B cell (primary cell): ENCODE results near the gene TMEM108. TPM values are rescaled to one million over a fixed set of nuclear protein-coding genes. Genes with fewer than 3 reads are reported as not detected.

Experiments
- ATAC-seq: fragments of 200-7000 bp; cut with Tn5 transposase; one replicate; pipeline ENCODE4 v1.10.0; 2021; ENCODE audit warnings: low read depth, mild to moderate bottlenecking, moderate number of reproducible peaks, moderate library complexity
- CTCF ChIA-PET: fragments of 350-600 bp; sonication (Branson Sonifier 250); formaldehyde crosslinking; loops from one replicate; lab custom pipeline; 2021; ENCODE audit warnings: antibody characterized with exemption, inconsistent platforms; lab: Charles Lee
- POLR2A ChIA-PET: fragments of 350-600 bp; sonication (Branson Sonifier 250); formaldehyde crosslinking; loops from one replicate; lab custom pipeline; 2021; ENCODE audit warnings: antibody characterized with exemption; lab: Charles Lee
- DNase-seq: peaks from one replicate; pipeline ENCODE4 v3.0.0; 2013
- H2AFZ ChIP-seq: 2 replicates; pipeline ENCODE4 v1.6.1; 2012; ENCODE audit warnings: mild to moderate bottlenecking, low read depth, low read length; ENCODE audit not compliant: insufficient read depth, poor library complexity, severe bottlenecking
- H3K27ac ChIP-seq, 2 donors: 1 replicate in 1 of 2; 2 replicates in 1 of 2; pipeline ENCODE4 v1.5.1; 2012 to 2013; ENCODE audit warnings: low read length in 2 of 2, mild to moderate bottlenecking in 2 of 2, moderate library complexity in 1 of 2
- H3K27me3 ChIP-seq, 4 experiments: fragments of 200-600 bp in 1 of 4; sonication (generic) in 1 of 4; replicated peaks in 1 of 4; 1 replicate in 2 of 4; 2 replicates in 2 of 4; pipeline versions ENCODE4 v1.6.1 to v1.7.0; 2013 to 2016; ENCODE audit warnings: low read length in 3 of 4, mild to moderate bottlenecking in 2 of 4, mixed read lengths in 1 of 4, moderate library complexity in 1 of 4; ENCODE audit not compliant: insufficient read depth in 4 of 4, control insufficient read depth in 3 of 4; ENCODE audit errors: control extremely low read depth in 1 of 4
- H3K36me3 ChIP-seq, 2 experiments: replicated peaks in 1 of 2; 1 replicate in 1 of 2; 2 replicates in 1 of 2; pipeline versions ENCODE4 v1.6.1 to v1.7.1; 2013; ENCODE audit warnings: low read length in 1 of 2; ENCODE audit not compliant: insufficient read depth in 2 of 2, control insufficient read depth in 1 of 2; ENCODE audit errors: control extremely low read depth in 1 of 2, extremely low read depth in 1 of 2
- H3K4me1 ChIP-seq, 2 donors: fragments of 200-600 bp in 1 of 2; sonication (generic) in 1 of 2; 1 replicate in 1 of 2; 2 replicates in 1 of 2; pipeline versions ENCODE4 v1.5.1 to v1.6.1; 2013 to 2017; ENCODE audit warnings: low read length in 2 of 2; ENCODE audit not compliant: control insufficient read depth in 2 of 2, insufficient read depth in 2 of 2
- H3K4me2 ChIP-seq: replicated peaks from 2 replicates; pipeline ENCODE3; 2012; ENCODE audit warnings: mild to moderate bottlenecking, low read depth, low read length; ENCODE audit not compliant: poor library complexity, severe bottlenecking
- H3K4me3 ChIP-seq, 5 experiments: fragments of 200-600 bp in 1 of 5; sonication (generic) in 1 of 5; 1 replicate in 3 of 5; 2 replicates in 2 of 5; pipeline versions ENCODE4 v1.5.1 to v1.7.0; 2011 to 2016; ENCODE audit warnings: low read length in 4 of 5, mild to moderate bottlenecking in 4 of 5, low read depth in 2 of 5, control low read depth in 1 of 5, moderate library complexity in 1 of 5; ENCODE audit not compliant: insufficient read depth in 1 of 5; ENCODE audit errors: control extremely low read depth in 1 of 5, extremely low read depth in 1 of 5
- H3K79me2 ChIP-seq: fragments of 200-600 bp; sonication (generic); one replicate; pipeline ENCODE4 v1.6.0; 2016; ENCODE audit warnings: low read length; ENCODE audit not compliant: control insufficient read depth, insufficient read depth
- H3K9ac ChIP-seq: fragments of 200-600 bp; sonication (generic); 2 replicates; pipeline ENCODE4 v1.6.1; 2017; ENCODE audit warnings: mild to moderate bottlenecking, low read length, moderate library complexity
- H3K9me3 ChIP-seq, 3 donors: one replicate each; pipeline versions ENCODE4 v1.6.1 to v1.7.1; 2013; ENCODE audit warnings: low read length in 2 of 3; ENCODE audit not compliant: control insufficient read depth in 2 of 3, insufficient read depth in 1 of 3; ENCODE audit errors: control extremely low read depth in 1 of 3
- H4K20me1 ChIP-seq: 2 replicates; pipeline ENCODE4 v1.6.0; 2012; ENCODE audit warnings: mild to moderate bottlenecking, low read length; ENCODE audit not compliant: insufficient read depth, control insufficient read depth, poor library complexity, severe bottlenecking
- H3K27ac Mint-ChIP-seq: one replicate; pipeline ENCODE4 v1.8.0; 2021; ENCODE audit warnings: mixed read lengths
- H3K27me3 Mint-ChIP-seq: one replicate; pipeline ENCODE4 v1.8.0; 2021; ENCODE audit warnings: mixed read lengths
- H3K4me1 Mint-ChIP-seq: one replicate; pipeline ENCODE4 v1.8.0; 2021; ENCODE audit warnings: mixed read lengths
- H3K4me3 Mint-ChIP-seq: one replicate; pipeline ENCODE4 v1.8.0; 2021; ENCODE audit warnings: mixed read lengths
- H3K9me3 Mint-ChIP-seq: one replicate; pipeline ENCODE4 v1.8.0; 2022; ENCODE audit warnings: mixed read lengths; ENCODE audit not compliant: insufficient read depth
- CTCF ChIP-seq: fragments of 200-600 bp; IDR thresholded peaks from one replicate; pipeline ENCODE4 v1.8.0; 2022; ENCODE audit warnings: antibody characterized with exemption, mild to moderate bottlenecking
- EZH2 ChIP-seq: IDR thresholded peaks from 2 replicates; pipeline ENCODE4 v1.6.1; 2012; ENCODE audit warnings: borderline replicate concordance, low read depth, mild to moderate bottlenecking, moderate library complexity, low read length; ENCODE audit not compliant: insufficient read depth, poor library complexity, severe bottlenecking
- WGBS: methylation state at CpG from one replicate; pipeline ENCODE4 v1.1.5; 2013; ENCODE audit warnings: missing lambda C conversion rate; ENCODE audit not compliant: insufficient coverage; 5-methylcytosine and 5-hydroxymethylcytosine counted together
- intact Hi-C: fragments of 100-400 bp; cut with micrococcal nuclease; formaldehyde crosslinking; loops from one replicate; pipeline ENCODE4 v1.10.0; 2022
- polyA plus RNA-seq: library from polyadenylated mRNA; depleted of rRNA; stranded (reverse); fragments of >200 nt; gene quantifications from 2 replicates; pipeline ENCODE4 v1.2.3, GENCODE V29; 2012
- total RNA-seq, 2 donors: library from RNA; stranded (reverse); fragments of 120-200 nt in 1 of 2; gene quantifications; 1 replicate in 1 of 2; 2 replicates in 1 of 2; pipeline versions ENCODE4 v1.2.3 to v1.2.4, GENCODE V29; 2013 to 2022

The TMEM108 gene
- total and polyA plus RNA-seq, 2 donors (not counting 1 experiment from before 2014, with no cell fraction given) = not detected

- DNase-seq = no peak
- Mint-ChIP-seq H3K4me1 (no peaks in the 10 kb centered on the region), H3K4me3 (no peak overlapping the region), H3K27me3 (peaks cover 13% of the 10 kb centered on the region), H3K9me3 (no peaks in the 10 kb centered on the region), H3K27ac (no peak overlapping the region)
- no peak for ATAC-seq
- Histone ChIP-seq H3K9ac (no peak overlapping the region), H3K4me2 (no peak overlapping the region), H3K4me1 (no peaks in the 10 kb centered on the region), H3K4me3 (no peak overlapping the region), H3K9me3 (no peaks in the 10 kb centered on the region), H2AFZ (no peak overlapping the region), H3K79me2 (no peaks in the 10 kb centered on the region), H4K20me1 (no peaks in the 10 kb centered on the region), H3K27ac (no peak overlapping the region), H3K27me3 (no peaks in the 10 kb centered on the region), H3K36me3 (no peaks in the 10 kb centered on the region)
- POLR2A ChIA-PET = no interaction called here
- WGBS = no CpG with 5 or more reads among the region's 3 CpGs
- intact Hi-C loops = no loop called here
- CTCF ChIA-PET = no interaction called here
- TF ChIP-seq CTCF (no peak), EZH2 (no peak)
These were observed 58.9 kb downstream of the TMEM108 start for GRCh38 chr3:133096900-133097613.

GRCh38 chr3:133103706-133104105 is 65.5 kb downstream of the TMEM108 start:
- Histone ChIP-seq H3K36me3 (no peaks in the 10 kb centered on the region), H2AFZ (no peak overlapping the region), H3K9me3 (no peaks in the 10 kb centered on the region), H3K9ac (no peak overlapping the region), H3K4me3 (no peak overlapping the region), H3K27me3 (no peaks in the 10 kb centered on the region), H3K79me2 (no peaks in the 10 kb centered on the region), H3K4me1 (no peaks in the 10 kb centered on the region), H3K4me2 (no peak overlapping the region), H4K20me1 (no peaks in the 10 kb centered on the region), H3K27ac (no peak overlapping the region)
- H3K27me3 Mint-ChIP-seq = peaks cover 3% of the 10 kb centered on the region
- no peak for ATAC-seq
- no peak overlapping the region for H3K4me3 Mint-ChIP-seq
- TF ChIP-seq CTCF (no peak), EZH2 (no peak)
- no peaks in the 10 kb centered on the region for H3K4me1 Mint-ChIP-seq
- intact Hi-C loops = no loop called here
- H3K9me3 Mint-ChIP-seq = no peaks in the 10 kb centered on the region
- H3K27ac Mint-ChIP-seq = no peak overlapping the region
- DNase-seq = no peak
- ChIA-PET CTCF (no interaction called here), POLR2A (no interaction called here)
